ENCODE measurements around the gene CSNK2B.

CSNK2B gene

GRCh38 chr6:31710523-31711219 lies 44.8 kb downstream of the CSNK2B start:
- no peak for DNase-seq (ENCODE audit: low read depth in 2 of 2)

GRCh38 chr6:31711233-31711632 lies 45.4 kb downstream of the CSNK2B start:
- no peak for DNase-seq (ENCODE audit: low read depth in 2 of 2)

DNA sequence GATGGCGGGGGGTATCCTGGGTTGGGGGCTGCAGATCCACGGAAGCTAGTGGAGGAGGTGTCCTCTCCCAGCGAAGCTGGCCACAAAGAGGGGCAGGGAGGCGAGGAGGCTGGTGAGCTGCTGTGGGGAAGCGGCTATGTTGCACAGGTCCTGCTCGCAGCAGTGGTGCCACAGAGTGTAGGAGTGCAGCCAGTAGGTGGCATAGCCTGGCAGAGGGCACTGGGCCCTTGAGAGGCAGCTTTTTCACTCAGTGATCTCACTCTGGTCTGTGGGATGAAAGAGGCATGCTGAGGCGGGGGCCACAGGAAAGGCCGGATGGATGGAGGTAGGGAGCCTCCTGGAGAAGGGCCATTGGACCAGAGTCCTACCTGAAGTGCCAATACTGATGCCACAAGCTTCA lies 46.4 kb downstream of the CSNK2B start:
- DNase-seq (ENCODE audit: low read depth in 2 of 2), result no peak

DNA sequence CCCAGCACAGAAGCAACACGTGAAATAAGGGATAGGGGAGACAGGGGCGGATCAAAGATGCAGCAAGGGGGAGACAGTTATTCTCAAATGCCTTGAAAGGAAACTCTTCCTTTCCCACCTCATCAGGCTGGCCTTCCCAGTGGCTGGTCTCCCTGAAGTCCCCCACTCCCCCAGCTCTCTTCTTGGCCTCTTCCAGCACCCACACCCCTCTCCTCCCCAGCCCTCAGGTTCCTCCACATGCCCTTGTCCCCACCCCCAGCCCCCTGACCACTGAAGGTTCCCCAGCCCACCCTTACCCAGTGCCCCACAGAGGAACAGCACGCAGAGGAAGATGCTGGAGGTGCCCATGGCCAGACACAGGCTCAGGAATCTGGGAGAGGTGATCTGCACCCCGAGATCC lies 47.6 kb downstream of the CSNK2B start:
- no peak for DNase-seq (ENCODE audit: low read depth in 2 of 2)

DNA sequence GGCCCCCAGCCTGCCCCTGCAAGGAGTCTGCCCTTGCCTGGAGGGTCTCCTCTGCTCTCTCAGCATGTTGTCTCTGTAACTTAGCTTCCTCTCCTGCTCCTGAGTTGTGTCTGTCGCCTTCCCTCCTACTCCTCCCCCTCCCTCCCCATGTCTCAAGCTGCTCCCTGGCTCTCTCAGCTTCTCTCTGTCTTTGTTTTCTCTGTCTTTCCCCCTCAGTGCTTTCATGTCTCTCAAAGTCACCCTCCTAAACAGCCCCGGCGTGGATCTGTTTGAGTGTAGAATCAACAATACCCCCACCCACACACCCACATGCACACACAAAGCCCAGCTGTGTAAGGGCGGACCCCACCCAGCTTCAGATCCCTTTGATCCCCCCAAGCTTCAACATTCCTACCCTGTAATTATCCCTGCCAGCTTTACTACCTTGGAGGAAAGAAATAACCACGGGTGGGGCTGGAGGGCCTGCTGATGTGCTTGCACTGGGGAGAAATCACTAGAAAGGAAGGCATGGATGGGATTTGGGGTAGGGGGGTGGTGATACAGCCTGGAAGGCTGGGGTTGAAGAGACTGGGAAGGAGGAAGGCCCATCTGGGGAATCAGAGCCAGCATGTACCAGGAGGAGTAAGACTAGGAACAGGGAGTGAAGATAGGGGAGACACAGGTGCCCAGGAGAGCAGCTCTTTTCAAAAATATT lies 48.3 kb downstream of the CSNK2B start:
- no peak for DNase-seq (ENCODE audit: low read depth in 2 of 2)

DNA sequence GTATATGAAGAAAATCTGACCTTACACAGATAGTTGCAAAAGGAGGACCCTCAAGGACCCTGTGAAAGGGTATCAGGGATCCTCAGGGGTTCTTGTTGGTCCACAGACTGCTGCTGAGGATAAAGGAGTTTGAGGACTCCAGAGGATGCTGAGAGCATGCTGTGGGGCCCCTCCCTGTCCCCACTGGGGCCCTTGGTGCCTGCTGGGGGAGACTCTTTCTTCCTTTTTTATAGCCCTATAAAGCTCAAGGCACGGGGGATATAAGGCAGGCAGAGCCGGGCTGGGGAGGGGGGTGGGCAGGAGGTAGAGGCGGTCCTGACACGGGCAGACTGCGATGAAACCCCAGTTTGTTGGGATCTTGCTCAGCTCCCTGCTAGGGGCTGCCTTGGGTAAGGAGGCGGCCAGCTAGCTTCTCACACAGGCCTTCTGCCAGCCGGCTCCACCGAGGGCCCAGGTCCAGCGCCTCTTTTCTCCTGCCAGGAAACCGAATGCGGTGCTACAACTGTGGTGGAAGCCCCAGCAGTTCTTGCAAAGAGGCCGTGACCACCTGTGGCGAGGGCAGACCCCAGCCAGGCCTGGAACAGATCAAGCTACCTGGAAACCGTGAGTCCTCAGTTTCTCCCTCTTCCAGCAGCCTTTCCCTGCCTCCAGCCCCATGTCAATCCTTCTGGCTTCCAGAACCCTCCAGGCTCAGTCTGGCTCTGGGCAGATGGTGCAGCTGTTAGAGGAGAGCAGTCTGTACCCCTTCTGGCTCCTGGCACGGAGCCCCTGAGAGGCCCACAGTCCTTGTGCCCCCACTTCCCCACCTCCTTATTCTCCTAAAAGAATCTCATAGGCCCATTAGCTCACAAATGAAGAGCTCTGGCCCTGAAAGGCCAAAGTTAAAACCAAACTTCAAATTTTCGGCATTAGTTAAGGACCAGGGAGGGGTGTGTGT lies 49.4 kb downstream of the CSNK2B start, which contains the start of gene LY6G6D:
Gene LY6G6D, plus strand, starts transcription at position 327 of the 937 bp plus-strand sequence. Its CDS starts 8 bp downstream, at position 335.
- no peak for DNase-seq (ENCODE audit: low read depth in 2 of 2)

DNA sequence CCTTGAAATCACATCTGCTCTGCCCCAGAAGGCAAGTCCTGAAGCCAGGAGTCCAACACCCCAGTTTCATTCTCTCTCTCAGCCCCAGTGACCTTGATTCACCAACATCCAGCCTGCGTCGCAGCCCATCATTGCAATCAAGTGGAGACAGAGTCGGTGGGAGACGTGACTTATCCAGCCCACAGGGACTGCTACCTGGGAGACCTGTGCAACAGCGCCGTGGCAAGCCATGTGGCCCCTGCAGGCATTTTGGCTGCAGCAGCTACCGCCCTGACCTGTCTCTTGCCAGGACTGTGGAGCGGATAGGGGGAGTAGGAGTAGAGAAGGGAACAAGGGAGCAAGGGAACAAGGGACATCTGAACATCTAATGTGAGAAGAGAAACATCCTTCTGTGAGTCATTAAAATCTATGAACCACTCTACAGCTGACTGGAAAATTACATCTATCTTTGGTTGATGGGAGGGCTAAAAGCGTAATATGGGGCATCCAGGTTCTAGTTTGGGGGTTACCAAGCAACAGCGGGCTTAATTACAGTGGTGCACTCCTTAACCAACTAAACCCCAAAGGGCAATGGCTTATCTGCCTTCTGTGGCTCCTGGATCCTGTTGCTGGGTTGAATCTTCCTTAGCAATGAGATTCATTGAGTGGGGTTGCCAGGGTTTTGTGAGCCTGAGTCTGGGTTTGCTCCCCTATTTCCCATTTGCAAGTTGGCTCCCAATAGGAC lies 51.8 kb downstream of the CSNK2B start:
- DNase-seq (ENCODE audit: low read depth in 2 of 2), result no peak

GRCh38 chr6:31718265-31718664 lies 52.4 kb downstream of the CSNK2B start:
- DNase-seq (ENCODE audit: low read depth in 2 of 2), result no peak

GRCh38 chr6:31719001-31719400 lies 53.1 kb downstream of the CSNK2B start:
- DNase-seq (ENCODE audit: low read depth in 2 of 2), result no peak

Data from stimulated activated CD8-positive, alpha-beta memory T cell treated with anti-CD3 and anti-CD28 coated beads, Interleukin-7, amount 100 ng/mL, for 4 hours (primary cell).